Ovary (tissue), 3 donors: ENCODE measurements around the gene SRCAP.

Source experiments
- CTCF ChIP-seq, 3 donors: fragments of 450-650 bp in 2 of 3; fragments of 200-600 bp in 1 of 3; IDR thresholded peaks; one replicate each; pipeline versions ENCODE4 v1.5.1 to v1.8.0; 2016 to 2022; ENCODE audit warnings: antibody characterized with exemption in 3 of 3, mild to moderate bottlenecking in 1 of 3
- EP300 ChIP-seq: sonication (generic); formaldehyde crosslinking; IDR thresholded peaks from one replicate; pipeline ENCODE4 v1.6.1; 2017; ENCODE audit warnings: antibody characterized with exemption
- POLR2A ChIP-seq: fragments of 450-650 bp; IDR thresholded peaks from one replicate; pipeline ENCODE4 v1.6.1; 2017; ENCODE audit warnings: antibody characterized with exemption, mild to moderate bottlenecking, moderate library complexity
- donor health status: DM: no; HTN: no; CAD: no.

GRCh38 chr16:30786115-30786935 is 87.4 kb downstream of the SRCAP start:
- TF ChIP-seq EP300 (no peak), CTCF (IDR thresholded peaks at IDR 0.05) (no peak), POLR2A (no peak)
